Measurements from ENCODE around the gene KAT6B.

The KAT6B gene

GRCh38 chr10:74910976-74911350 is 84.6 kb downstream of the KAT6B start:
- DNase-seq (ENCODE audit: low spot score) = no peak
- in situ Hi-C loops (cut with MboI; ENCODE audit: low pct_unique_long_range_greater_than_20kb, low sequenced_read_pairs, unreplicated experiment) = no loop called here
- TF ChIP-seq CTCF (IDR thresholded peaks at IDR 0.05; ENCODE audit: extremely low read depth, insufficient read depth, missing control alignments) = no peak

- in situ Hi-C loops (cut with MboI; ENCODE audit: low pct_unique_long_range_greater_than_20kb, low sequenced_read_pairs, unreplicated experiment) = no loop called here
- TF ChIP-seq CTCF (IDR thresholded peaks at IDR 0.05; ENCODE audit: extremely low read depth, insufficient read depth, missing control alignments) = no peak
Observed at GRCh38 chr10:74912182-74912581, 85.8 kb downstream of the KAT6B start.

GRCh38 chr10:74912682-74913081 is 86.3 kb downstream of the KAT6B start:
- TF ChIP-seq CTCF (IDR thresholded peaks at IDR 0.05; ENCODE audit: extremely low read depth, insufficient read depth, missing control alignments) = no peak
- in situ Hi-C loops (cut with MboI; ENCODE audit: low pct_unique_long_range_greater_than_20kb, low sequenced_read_pairs, unreplicated experiment) = no loop called here
- no peak for DNase-seq (ENCODE audit: low spot score)

More at GRCh38 chr10:74912182-74912581, 85.8 kb downstream of the KAT6B start:
- no peak for DNase-seq (ENCODE audit: low spot score)

GRCh38 chr10:74913377-74913979 is 87.1 kb downstream of the KAT6B start:
- no peak for DNase-seq (ENCODE audit: low spot score)
- in situ Hi-C loops (cut with MboI; ENCODE audit: low pct_unique_long_range_greater_than_20kb, low sequenced_read_pairs, unreplicated experiment) = no loop called here
- TF ChIP-seq CTCF (IDR thresholded peaks at IDR 0.05; ENCODE audit: extremely low read depth, insufficient read depth, missing control alignments) = no peak

- no peak for DNase-seq (ENCODE audit: low spot score)
- no peak for TF ChIP-seq CTCF (IDR thresholded peaks at IDR 0.05; ENCODE audit: extremely low read depth, insufficient read depth, missing control alignments)
- in situ Hi-C loops (cut with MboI; ENCODE audit: low pct_unique_long_range_greater_than_20kb, low sequenced_read_pairs, unreplicated experiment) = no loop called here
Observed at GRCh38 chr10:74916283-74916682, 89.9 kb downstream of the KAT6B start.

- no peak for TF ChIP-seq CTCF (IDR thresholded peaks at IDR 0.05; ENCODE audit: extremely low read depth, insufficient read depth, missing control alignments)
- DNase-seq (ENCODE audit: low spot score) = no peak
- in situ Hi-C loops (cut with MboI; ENCODE audit: low pct_unique_long_range_greater_than_20kb, low sequenced_read_pairs, unreplicated experiment) = no loop called here
Observed at GRCh38 chr10:74917481-74918077, 91.2 kb downstream of the KAT6B start.
